ENCODE data around the gene GTF2F1. TPM values are rescaled to one million over a fixed set of nuclear protein-coding genes. Genes with fewer than 3 reads are reported as not detected.

GTF2F1 gene
- total RNA-seq, 1 experiment from 2014 or later = 67.2 TPM

GRCh38 chr19:6442087-6442688, 49.2 kb upstream of the GTF2F1 start:
- Histone ChIP-seq H2BK120ac (ENCODE audit: low read depth, low read length, poor library complexity, severe bottlenecking) (no peak overlapping the region), H2BK5ac (ENCODE audit: insufficient read length, low read length) (no peak overlapping the region), H3K27me3 (ENCODE audit: insufficient read depth, low read length) (no peaks in the 10 kb centered on the region), H3K4me1 (ENCODE audit: insufficient read depth, low read length) (no peaks in the 10 kb centered on the region), H2AFZ (ENCODE audit: low read length) (no peak overlapping the region), H3K4ac (ENCODE audit: low read depth, low read length) (no peak overlapping the region), H2BK20ac (ENCODE audit: low read depth, low read length, poor library complexity, severe bottlenecking) (no peak overlapping the region), H3K14ac (ENCODE audit: insufficient read depth, low read length) (no peak overlapping the region), H2AK5ac (ENCODE audit: insufficient read length, low read length) (no peak overlapping the region), H3K79me1 (ENCODE audit: insufficient read depth, low read depth, low read length, poor library complexity, severe bottlenecking) (no peaks in the 10 kb centered on the region), H3K56ac (ENCODE audit: insufficient read length, low read depth, low read length) (no peak overlapping the region), H4K5ac (ENCODE audit: insufficient read length, low read depth, low read length) (no peak overlapping the region), H3K9me3 (ENCODE audit: control insufficient read depth, low read depth, low read length) (no peaks in the 10 kb centered on the region), H3K18ac (ENCODE audit: insufficient read length, low read depth, low read length) (no peak overlapping the region), H3K23me2 (ENCODE audit: insufficient read length, low read depth, low read length, poor library complexity, severe bottlenecking) (no peaks in the 10 kb centered on the region), H3K79me2 (ENCODE audit: insufficient read depth, low read length) (no peaks in the 10 kb centered on the region), H3T11ph (ENCODE audit: low read length) (no peak overlapping the region), H4K8ac (replicated peaks; ENCODE audit: insufficient read length, low read depth, low read length) (no peak overlapping the region), H2BK12ac (ENCODE audit: insufficient read length, low read depth, low read length) (no peak overlapping the region), H4K20me1 (ENCODE audit: control insufficient read depth, insufficient read depth, insufficient read length) (peaks cover 2% of the 10 kb centered on the region), H4K91ac (ENCODE audit: insufficient read length, low read depth, low read length) (no peak overlapping the region), H3K27ac (ENCODE audit: insufficient read length, low read depth, low read length) (no peak overlapping the region), H3K4me2 (ENCODE audit: insufficient read depth, insufficient read length, low read length) (no peak overlapping the region), H2BK15ac (ENCODE audit: low read depth, low read length) (no peak overlapping the region), H3K9ac (ENCODE audit: extremely low read depth, insufficient read length, low read length) (no peak overlapping the region), H3K23ac (ENCODE audit: insufficient read length, low read depth, low read length) (no peak overlapping the region)
- H3K27me3 Mint-ChIP-seq (ENCODE audit: low read depth) = peaks cover 5% of the 10 kb centered on the region
- no peak for DNase-seq
- no CpG with 5 or more reads among the region's 13 CpGs for WGBS (ENCODE audit: extremely low coverage, insufficient read length, low lambda C conversion rate)
- H3K27ac Mint-ChIP-seq = no peak overlapping the region
- no peak overlapping the region for H3K4me3 Mint-ChIP-seq
- H3K9me3 Mint-ChIP-seq = no peaks in the 10 kb centered on the region; a peak in 1 of 5 replicates
- no peak for TF ChIP-seq CTCF (conservative IDR thresholded peaks at IDR 0.05)
- H3K4me1 Mint-ChIP-seq = no peaks in the 10 kb centered on the region; a peak in 1 of 4 replicates
- H3K36me3 Mint-ChIP-seq (ENCODE audit: insufficient read depth in 1 of 3, low read depth in 3 of 3) = peaks cover 8 to 19% (median 14%) of the 10 kb centered on the region in 3 experiments; a peak in 6 of 7 replicates
